ENCODE data around the gene PALB2. TPM values are rescaled to one million over a fixed set of nuclear protein-coding genes. Genes with fewer than 3 reads are reported as not detected.

The PALB2 gene
- 11.0 to 14.6 TPM (median 12.9 TPM) in 5 replicates for total RNA-seq (2022; extraction: Qiagen RNA extraction)

GRCh38 chr16:23640931-23641765 is at the start of gene PALB2, which contains the start of gene DCTN5:
Gene PALB2, minus strand, starts transcription at chr16:23641310. Its CDS starts 153 bp downstream, at chr16:23641157.
Gene DCTN5, plus strand, starts transcription at chr16:23641466. Its CDS starts 77 bp downstream, at chr16:23641543.

GRCh38 chr16:23678430-23679273 is 37.5 kb upstream of the PALB2 start, which contains the start of gene PLK1:
Gene PLK1, plus strand, starts transcription at chr16:23678889. Its CDS starts 44 bp downstream, at chr16:23678933.

GRCh38 chr16:23595951-23596720 is 45.0 kb downstream of the PALB2 start, which contains the start of gene NDUFAB1:
Gene NDUFAB1, minus strand, starts transcription at chr16:23596316. Its CDS starts 26 bp downstream, at chr16:23596290.

GRCh38 chr16:23556881-23557778 is 84.0 kb downstream of the PALB2 start, which contains the start of the genes EARS2 and UBFD1:
Gene EARS2, minus strand, starts transcription at chr16:23557350. Its CDS starts 7 bp downstream, at chr16:23557343.
Gene UBFD1, plus strand, starts transcription at chr16:23557727. Its CDS starts 16 bp downstream, at chr16:23557743.

Other genes with a start within 250 kb of the PALB2 start
- 13.3 to 19.3 TPM (median 18.8 TPM) in 5 replicates for gene COG7, start 188.1 kb downstream of the PALB2 start, total RNA-seq (2022; extraction: Qiagen RNA extraction)
- 23.4 to 32.9 TPM (median 28.4 TPM) in 5 replicates for gene GGA2, start 130.8 kb downstream of the PALB2 start, total RNA-seq (2022; extraction: Qiagen RNA extraction)
- gene EARS2, start 84.0 kb downstream of the PALB2 start, total RNA-seq (2022; extraction: Qiagen RNA extraction), result 24.6 to 31.3 TPM (median 30.1 TPM) in 5 replicates
- 35.6 to 52.7 TPM (median 50.5 TPM) in 5 replicates for gene UBFD1, start 83.6 kb downstream of the PALB2 start, total RNA-seq (2022; extraction: Qiagen RNA extraction)
- 151 to 173 TPM (median 157 TPM) in 5 replicates for gene NDUFAB1, start 45.0 kb downstream of the PALB2 start, total RNA-seq (2022; extraction: Qiagen RNA extraction)
- gene DCTN5, start 156 bp upstream of the PALB2 start, total RNA-seq (2022; extraction: Qiagen RNA extraction), result 66.7 to 76.6 TPM (median 74.1 TPM) in 5 replicates
- 148 to 173 TPM (median 166 TPM) in 5 replicates for gene PLK1, start 37.6 kb upstream of the PALB2 start, total RNA-seq (2022; extraction: Qiagen RNA extraction)
- gene ERN2, start 71.9 kb upstream of the PALB2 start, total RNA-seq (2022; extraction: Qiagen RNA extraction), result not detected in 5 replicates
- 0.05 TPM in 1 of 5 replicates, not detected in the others for gene CHP2, start 113.7 kb upstream of the PALB2 start, total RNA-seq (2022; extraction: Qiagen RNA extraction)
- 0.17 to 0.23 TPM (median 0.22 TPM) in 5 replicates for gene PRKCB, start 194.7 kb upstream of the PALB2 start, total RNA-seq (2022; extraction: Qiagen RNA extraction)

All from A549 treated with dexamethasone at 1 μM for 4 hours (cell line).